Neural progenitor cell (in vitro differentiated cells): ENCODE measurements around the gene OR10A4. TPM values are rescaled to one million over a fixed set of nuclear protein-coding genes. Genes with fewer than 3 reads are reported as not detected.
"Not testable (repeated sequence)": the region's sequence is repeated elsewhere in the genome, so short reads cannot be mapped to it uniquely, and the experiment has no call there.

ENCODE experiments used
- DNase-seq: peaks from one replicate; pipeline ENCODE4 v3.0.0-alpha.2; 2016; ENCODE audit warnings: low spot score
- H2AFZ ChIP-seq: fragments of 200-600 bp; sonication (generic); replicated peaks from 2 replicates; pipeline ENCODE4 v1.6.1; 2016; ENCODE audit warnings: antibody characterized with exemption
- H3F3A ChIP-seq: fragments of 200-600 bp; sonication (generic); 2 replicates; pipeline ENCODE4 v1.6.1; 2016; ENCODE audit warnings: antibody characterized with exemption, low read depth
- H3K27ac ChIP-seq: fragments of 200-600 bp; sonication (generic); 2 replicates; pipeline ENCODE4 v1.5.1; 2016; ENCODE audit warnings: mild to moderate bottlenecking
- H3K27me3 ChIP-seq: fragments of 200-600 bp; sonication (generic); 2 replicates; pipeline ENCODE4 v1.6.1; 2016; ENCODE audit warnings: mild to moderate bottlenecking, moderate library complexity
- H3K36me3 ChIP-seq: fragments of 200-600 bp; sonication (generic); 2 replicates; pipeline ENCODE4 v1.5.1; 2016
- H3K4me1 ChIP-seq: fragments of 200-600 bp; sonication (generic); 2 replicates; pipeline ENCODE4 v1.6.1; 2016; ENCODE audit warnings: mixed run types
- H3K4me2 ChIP-seq: fragments of 200-600 bp; sonication (generic); 2 replicates; pipeline ENCODE4 v1.6.1; 2016
- H3K4me3 ChIP-seq: fragments of 200-600 bp; sonication (generic); 2 replicates; pipeline ENCODE4 v1.5.1; 2016
- H3K79me2 ChIP-seq: fragments of 200-600 bp; sonication (generic); 2 replicates; pipeline ENCODE4 v1.6.1; 2016; ENCODE audit warnings: low read depth
- H3K9ac ChIP-seq: fragments of 200-600 bp; sonication (generic); 2 replicates; pipeline ENCODE4 v1.6.1; 2016
- H3K9me3 ChIP-seq: fragments of 200-600 bp; sonication (generic); 2 replicates; pipeline ENCODE4 v1.5.1; 2016; ENCODE audit warnings: low read depth
- H4K20me1 ChIP-seq: fragments of 200-600 bp; sonication (generic); 2 replicates; pipeline ENCODE4 v1.6.1; 2016; ENCODE audit warnings: low read depth
- H3K27ac Mint-ChIP-seq: 3 replicates; pipeline ENCODE4 v1.8.0; 2021; ENCODE audit warnings: mixed read lengths
- H3K27me3 Mint-ChIP-seq: 2 replicates; pipeline ENCODE4 v1.8.0; 2022; ENCODE audit warnings: low read depth, mild to moderate bottlenecking, inconsistent platforms, moderate library complexity, mixed read lengths; ENCODE audit not compliant: insufficient read depth
- H3K36me3 Mint-ChIP-seq: 3 replicates; pipeline ENCODE4 v1.8.0; 2021; ENCODE audit warnings: mixed read lengths
- H3K4me1 Mint-ChIP-seq: 3 replicates; pipeline ENCODE4 v1.8.0; 2021; ENCODE audit warnings: mixed read lengths
- H3K4me3 Mint-ChIP-seq: 3 replicates; pipeline ENCODE4 v1.8.0; 2021; ENCODE audit warnings: mild to moderate bottlenecking, moderate library complexity, mixed read lengths
- H3K9me3 Mint-ChIP-seq: 3 replicates; pipeline ENCODE4 v1.8.0; 2020; ENCODE audit warnings: mixed read lengths
- EZH2 ChIP-seq: fragments of 200-600 bp; sonication (generic); IDR thresholded peaks from 2 replicates; pipeline ENCODE4 v1.6.1; 2017; ENCODE audit warnings: antibody characterized with exemption, mild to moderate bottlenecking, moderate library complexity
- EZH2phosphoT487 ChIP-seq: fragments of 200-600 bp; sonication (generic); IDR thresholded peaks from 2 replicates; pipeline ENCODE4 v1.6.1; 2017; ENCODE audit warnings: antibody characterized with exemption
- total RNA-seq: library from RNA; depleted of rRNA; stranded (reverse); fragments of >200 nt; gene quantifications from 2 replicates; pipeline ENCODE4 v1.2.3, GENCODE V29; 2015; ENCODE audit warnings: low replicate concordance
- TF ChIP-seq, protein P1 (sequence below): fragments of 200-600 bp; sonication (generic); IDR thresholded peaks from 2 replicates; pipeline ENCODE4 v1.5.1; 2017; ENCODE audit warnings: antibody characterized with exemption, mild to moderate bottlenecking

The OR10A4 gene
- total RNA-seq, 1 donor from 2014 or later = not detected

GRCh38 chr11:6871278-6871677 is 5.1 kb upstream of the OR10A4 start:
- no peak overlapping the region for H3K4me2 ChIP-seq
- H3K4me1 Mint-ChIP-seq = no peaks in the 10 kb centered on the region

DNA sequence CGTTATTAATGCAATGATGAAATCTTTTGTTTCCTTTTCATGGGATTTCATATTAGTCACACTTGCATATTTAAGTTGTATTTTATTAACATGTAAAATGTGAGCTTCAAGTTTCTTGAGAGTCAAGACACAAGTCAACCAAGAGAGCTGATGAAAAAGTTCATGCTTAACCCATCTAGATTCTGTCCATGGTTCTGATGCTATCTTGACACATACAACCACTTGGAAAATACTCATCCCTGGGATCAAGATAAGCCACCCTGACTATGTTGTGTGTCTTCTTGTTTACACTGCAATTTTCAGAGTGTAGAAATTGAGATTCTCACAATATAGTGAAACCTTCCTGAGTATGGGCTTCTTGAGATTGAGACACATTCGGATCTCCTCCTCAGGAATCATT is 664 bp upstream of the OR10A4 start:
- Histone ChIP-seq H3K4me2 (no peak overlapping the region), H3K79me2 (no peaks in the 10 kb centered on the region), H3K36me3 (no peaks in the 10 kb centered on the region), H3K9me3 (no peaks in the 10 kb centered on the region), H2AFZ (no peak overlapping the region), H3K4me3 (no peak overlapping the region), H3K9ac (no peak overlapping the region), H3F3A (no peaks in the 10 kb centered on the region), H3K4me1 (no peaks in the 10 kb centered on the region), H4K20me1 (no peaks in the 10 kb centered on the region), H3K27ac (no peak overlapping the region), H3K27me3 (no peaks in the 10 kb centered on the region)
- TF ChIP-seq EZH2 (no peak), EZH2phosphoT487 (no peak)
- TF ChIP-seq, protein P1, sequence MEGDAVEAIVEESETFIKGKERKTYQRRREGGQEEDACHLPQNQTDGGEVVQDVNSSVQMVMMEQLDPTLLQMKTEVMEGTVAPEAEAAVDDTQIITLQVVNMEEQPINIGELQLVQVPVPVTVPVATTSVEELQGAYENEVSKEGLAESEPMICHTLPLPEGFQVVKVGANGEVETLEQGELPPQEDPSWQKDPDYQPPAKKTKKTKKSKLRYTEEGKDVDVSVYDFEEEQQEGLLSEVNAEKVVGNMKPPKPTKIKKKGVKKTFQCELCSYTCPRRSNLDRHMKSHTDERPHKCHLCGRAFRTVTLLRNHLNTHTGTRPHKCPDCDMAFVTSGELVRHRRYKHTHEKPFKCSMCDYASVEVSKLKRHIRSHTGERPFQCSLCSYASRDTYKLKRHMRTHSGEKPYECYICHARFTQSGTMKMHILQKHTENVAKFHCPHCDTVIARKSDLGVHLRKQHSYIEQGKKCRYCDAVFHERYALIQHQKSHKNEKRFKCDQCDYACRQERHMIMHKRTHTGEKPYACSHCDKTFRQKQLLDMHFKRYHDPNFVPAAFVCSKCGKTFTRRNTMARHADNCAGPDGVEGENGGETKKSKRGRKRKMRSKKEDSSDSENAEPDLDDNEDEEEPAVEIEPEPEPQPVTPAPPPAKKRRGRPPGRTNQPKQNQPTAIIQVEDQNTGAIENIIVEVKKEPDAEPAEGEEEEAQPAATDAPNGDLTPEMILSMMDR = no peak
- Mint-ChIP-seq H3K27me3 (peaks cover 2% of the 10 kb centered on the region), H3K9me3 (no peaks in the 10 kb centered on the region), H3K27ac (no peak overlapping the region), H3K4me1 (no peaks in the 10 kb centered on the region), H3K4me3 (no peak overlapping the region), H3K36me3 (no peaks in the 10 kb centered on the region)
- DNase-seq = no peak

More at GRCh38 chr11:6871278-6871677, 5.1 kb upstream of the OR10A4 start:
- Histone ChIP-seq H3K9ac (no peak overlapping the region), H4K20me1 (no peaks in the 10 kb centered on the region), H3K4me3 (no peak overlapping the region), H3K4me1 (no peaks in the 10 kb centered on the region), H3K36me3 (no peaks in the 10 kb centered on the region), H2AFZ (no peak overlapping the region), H3K27me3 (no peaks in the 10 kb centered on the region), H3K79me2 (no peaks in the 10 kb centered on the region), H3F3A (no peaks in the 10 kb centered on the region), H3K27ac (no peak overlapping the region), H3K9me3 (no peaks in the 10 kb centered on the region)
- no peaks in the 10 kb centered on the region for H3K36me3 Mint-ChIP-seq
- DNase-seq = no peak
- no peaks in the 10 kb centered on the region for H3K27me3 Mint-ChIP-seq
- no peak overlapping the region for H3K4me3 Mint-ChIP-seq
- H3K9me3 Mint-ChIP-seq = no peaks in the 10 kb centered on the region
- no peak for TF ChIP-seq EZH2
- TF ChIP-seq, protein P1 = no peak
- TF ChIP-seq EZH2phosphoT487 = no peak
- no peak overlapping the region for H3K27ac Mint-ChIP-seq

DNA sequence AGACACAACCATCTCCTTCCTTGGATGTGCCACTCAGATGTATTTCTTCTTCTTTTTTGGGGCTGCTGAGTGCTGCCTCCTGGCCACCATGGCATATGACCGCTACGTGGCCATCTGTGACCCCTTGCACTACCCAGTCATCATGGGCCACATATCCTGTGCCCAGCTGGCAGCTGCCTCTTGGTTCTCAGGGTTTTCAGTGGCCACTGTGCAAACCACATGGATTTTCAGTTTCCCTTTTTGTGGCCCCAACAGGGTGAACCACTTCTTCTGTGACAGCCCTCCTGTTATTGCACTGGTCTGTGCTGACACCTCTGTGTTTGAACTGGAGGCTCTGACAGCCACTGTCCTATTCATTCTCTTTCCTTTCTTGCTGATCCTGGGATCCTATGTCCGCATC is 489 bp downstream of the OR10A4 start:
- no peaks in the 10 kb centered on the region for H3F3A ChIP-seq
- no peaks in the 10 kb centered on the region for H3K4me1 ChIP-seq
- H3K36me3 Mint-ChIP-seq = no peaks in the 10 kb centered on the region
- no peak overlapping the region for H3K4me2 ChIP-seq
- no peaks in the 10 kb centered on the region for H3K9me3 ChIP-seq
- no peak overlapping the region for H3K27ac ChIP-seq
- H3K4me1 Mint-ChIP-seq = no peaks in the 10 kb centered on the region
- H3K27ac Mint-ChIP-seq = no peak overlapping the region
- no peak overlapping the region for H3K4me3 Mint-ChIP-seq
- H3K36me3 ChIP-seq = no peaks in the 10 kb centered on the region
- no peaks in the 10 kb centered on the region for H3K27me3 ChIP-seq
- H3K9me3 Mint-ChIP-seq = no peaks in the 10 kb centered on the region
- no peaks in the 10 kb centered on the region for H3K79me2 ChIP-seq
- peaks cover 2% of the 10 kb centered on the region for H3K27me3 Mint-ChIP-seq
- H3K4me3 ChIP-seq = no peak overlapping the region
- H4K20me1 ChIP-seq = no peaks in the 10 kb centered on the region
- TF ChIP-seq, protein P1 = no peak
- no peak for TF ChIP-seq EZH2phosphoT487
- TF ChIP-seq EZH2 = no peak
- no peak for DNase-seq
- no peak overlapping the region for H3K9ac ChIP-seq
- H2AFZ ChIP-seq = no peak overlapping the region

- Histone ChIP-seq H3K79me2 (no peaks in the 10 kb centered on the region), H3K4me1 (no peaks in the 10 kb centered on the region), H3K36me3 (no peaks in the 10 kb centered on the region), H3K27ac (no peak overlapping the region), H4K20me1 (no peaks in the 10 kb centered on the region), H3K4me3 (no peak overlapping the region), H3K4me2 (no peak overlapping the region), H3K27me3 (no peaks in the 10 kb centered on the region), H3F3A (no peaks in the 10 kb centered on the region), H3K9ac (no peak overlapping the region), H2AFZ (no peak overlapping the region), H3K9me3 (no peaks in the 10 kb centered on the region)
- no peak for DNase-seq
- H3K4me1 Mint-ChIP-seq = no peaks in the 10 kb centered on the region
- TF ChIP-seq, protein P1 = no peak
- TF ChIP-seq EZH2phosphoT487 (no peak), EZH2 (no peak)
- no peaks in the 10 kb centered on the region for H3K36me3 Mint-ChIP-seq
- H3K27me3 Mint-ChIP-seq = peaks cover 2% of the 10 kb centered on the region
- H3K27ac Mint-ChIP-seq = no peak overlapping the region
- H3K9me3 Mint-ChIP-seq = no peaks in the 10 kb centered on the region
- H3K4me3 Mint-ChIP-seq = no peak overlapping the region
Observed at GRCh38 chr11:6882751-6883150, 6.3 kb downstream of the OR10A4 start.

GRCh38 chr11:6887711-6888110 is 11.3 kb downstream of the OR10A4 start:
- not testable (repeated sequence) for H3K79me2 ChIP-seq, H3K4me2 ChIP-seq, H2AFZ ChIP-seq, H3K27ac ChIP-seq, H3K4me3 ChIP-seq, H3K36me3 ChIP-seq, H3K27ac Mint-ChIP-seq, H3K9me3 Mint-ChIP-seq, H3K4me1 Mint-ChIP-seq, DNase-seq, H3K4me3 Mint-ChIP-seq, H4K20me1 ChIP-seq, H3F3A ChIP-seq, H3K4me1 ChIP-seq, H3K9me3 ChIP-seq, H3K27me3 ChIP-seq, H3K36me3 Mint-ChIP-seq, H3K9ac ChIP-seq, H3K27me3 Mint-ChIP-seq
